HUES6 (cell line): Measurements from ENCODE around the gene SLC41A2.

Source experiments
- H3K27ac ChIP-seq: 2 replicates; pipeline ENCODE4 v1.7.0; 2013; ENCODE audit warnings: low read depth, mild to moderate bottlenecking, low read length, inconsistent platforms
- H3K27me3 ChIP-seq: 2 replicates; pipeline ENCODE4 v1.6.1; 2013; ENCODE audit warnings: low read length; ENCODE audit not compliant: control insufficient read depth, insufficient read depth
- H3K36me3 ChIP-seq: 2 replicates; pipeline ENCODE4 v1.6.1; 2013; ENCODE audit warnings: low read length; ENCODE audit not compliant: control insufficient read depth, insufficient read depth
- H3K4me1 ChIP-seq: 2 replicates; pipeline ENCODE4 v1.6.1; 2013; ENCODE audit warnings: low read length; ENCODE audit not compliant: control insufficient read depth, insufficient read depth
- H3K4me3 ChIP-seq: 2 replicates; pipeline ENCODE4 v1.5.1; 2013; ENCODE audit warnings: low read depth, low read length
- H3K9ac ChIP-seq: one replicate; pipeline ENCODE4 v1.6.1; 2013; ENCODE audit warnings: mild to moderate bottlenecking, low read length
- H3K9me3 ChIP-seq: 2 replicates; pipeline ENCODE4 v1.6.1; 2013; ENCODE audit warnings: low read depth, low read length; ENCODE audit not compliant: control insufficient read depth, insufficient read depth

SLC41A2 gene, protein sequence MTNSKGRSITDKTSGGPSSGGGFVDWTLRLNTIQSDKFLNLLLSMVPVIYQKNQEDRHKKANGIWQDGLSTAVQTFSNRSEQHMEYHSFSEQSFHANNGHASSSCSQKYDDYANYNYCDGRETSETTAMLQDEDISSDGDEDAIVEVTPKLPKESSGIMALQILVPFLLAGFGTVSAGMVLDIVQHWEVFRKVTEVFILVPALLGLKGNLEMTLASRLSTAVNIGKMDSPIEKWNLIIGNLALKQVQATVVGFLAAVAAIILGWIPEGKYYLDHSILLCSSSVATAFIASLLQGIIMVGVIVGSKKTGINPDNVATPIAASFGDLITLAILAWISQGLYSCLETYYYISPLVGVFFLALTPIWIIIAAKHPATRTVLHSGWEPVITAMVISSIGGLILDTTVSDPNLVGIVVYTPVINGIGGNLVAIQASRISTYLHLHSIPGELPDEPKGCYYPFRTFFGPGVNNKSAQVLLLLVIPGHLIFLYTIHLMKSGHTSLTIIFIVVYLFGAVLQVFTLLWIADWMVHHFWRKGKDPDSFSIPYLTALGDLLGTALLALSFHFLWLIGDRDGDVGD

DNA sequence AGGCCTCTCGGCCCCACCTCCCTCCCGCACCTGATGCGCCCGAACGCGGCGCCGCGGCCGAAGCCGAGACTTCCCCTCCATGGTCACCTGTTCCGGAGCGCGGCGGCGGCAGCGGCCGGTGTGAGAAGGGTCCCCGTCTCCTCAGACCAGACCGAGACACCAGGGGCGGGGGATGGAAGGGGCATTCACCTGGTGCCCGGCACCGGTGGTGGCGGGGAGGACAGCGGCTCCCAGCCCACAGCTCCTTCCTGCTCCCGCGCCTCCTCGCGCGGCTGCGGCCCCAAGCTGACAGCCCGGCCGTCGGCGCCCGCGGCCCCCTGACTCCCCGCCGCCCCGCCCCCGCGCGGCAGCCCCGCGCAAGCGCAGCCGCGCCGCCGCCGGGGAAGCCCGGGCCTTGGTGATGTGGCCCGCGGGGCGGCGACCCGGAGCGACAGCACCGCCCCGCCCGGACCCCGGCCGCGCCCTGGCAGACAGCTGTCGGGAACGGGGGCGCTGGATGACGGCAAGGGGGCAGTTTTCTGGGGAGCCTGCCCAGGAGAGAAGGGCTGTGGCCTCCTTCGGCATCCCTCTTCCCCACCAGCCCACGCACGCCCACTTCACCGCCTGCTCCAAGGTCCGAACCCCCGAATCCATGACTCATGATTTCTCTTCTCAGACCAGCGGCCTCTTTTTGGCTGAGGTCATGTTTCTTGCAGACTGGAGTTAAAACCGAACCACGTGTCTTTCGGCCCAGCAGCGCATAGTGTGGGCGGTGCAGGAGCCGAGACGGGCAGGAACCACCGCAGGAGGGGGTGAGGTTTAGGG, at the start of gene SLC41A2:
TSS of gene SLC41A2 (minus strand) at position 290 of the 804 bp plus-strand sequence. CDS start 29,763 bp downstream, outside the sequence.
- Histone ChIP-seq H3K27me3 (peaks cover 51% of the 10 kb centered on the region), H3K9ac (peak within 1 kb of the TSS; percentile 88), H3K9me3 (no peaks in the 10 kb centered on the region), H3K36me3 (no peaks in the 10 kb centered on the region), H3K4me3 (peak within 1 kb of the TSS; percentile 77), H3K27ac (peak within 1 kb of the TSS; percentile 39; the same call in 1 of the 2 replicates), H3K4me1 (peaks cover 15% of the 10 kb centered on the region)

DNA sequence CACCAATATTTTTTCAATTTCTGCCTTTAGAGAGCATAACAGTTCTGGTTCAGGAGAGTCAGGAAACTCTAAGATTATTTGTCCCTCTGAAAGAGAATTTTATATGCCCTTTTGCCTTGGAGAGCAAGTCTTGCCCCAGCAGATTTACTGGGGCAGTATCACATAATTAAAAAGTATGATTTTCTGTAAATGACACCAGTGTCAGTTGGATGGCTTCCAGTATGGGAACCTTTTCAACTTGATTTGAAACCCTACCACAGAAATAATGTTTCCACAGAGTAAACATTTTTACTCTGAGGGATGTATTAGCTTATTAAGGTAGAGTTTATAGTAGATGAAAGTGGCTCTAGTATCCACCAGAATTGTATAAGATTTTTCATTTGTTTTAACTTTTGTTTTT, 43.4 kb upstream of the SLC41A2 start:
- Histone ChIP-seq H3K36me3 (peaks cover 91% of the 10 kb centered on the region), H3K9ac (no peak overlapping the region), H3K27me3 (no peaks in the 10 kb centered on the region), H3K4me1 (no peaks in the 10 kb centered on the region), H3K9me3 (no peaks in the 10 kb centered on the region; the same call in 1 of the 2 replicates), H3K27ac (no peak overlapping the region), H3K4me3 (no peak overlapping the region)

DNA sequence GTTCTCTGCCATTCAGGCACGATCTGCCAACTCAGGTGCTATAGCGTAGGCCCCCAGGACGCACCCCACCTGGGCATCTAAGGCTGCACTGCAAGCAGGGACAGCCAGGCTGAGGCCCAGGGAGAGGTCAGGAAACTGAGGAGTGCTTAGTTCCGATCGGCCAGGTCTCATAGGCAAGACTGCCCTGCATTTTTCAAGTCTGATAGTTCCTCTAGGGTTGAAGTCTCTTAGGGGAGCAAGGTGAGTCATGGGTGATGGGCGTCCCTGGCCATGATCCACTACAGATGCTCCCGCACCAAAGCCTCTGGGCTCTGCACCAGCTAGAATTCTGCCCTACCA, 41.2 kb upstream of the SLC41A2 start:
- Histone ChIP-seq H3K4me3 (no peak overlapping the region), H3K9ac (no peak overlapping the region), H3K36me3 (peaks cover 95% of the 10 kb centered on the region), H3K27ac (no peak overlapping the region), H3K9me3 (no peaks in the 10 kb centered on the region; the same call in 1 of the 2 replicates), H3K27me3 (no peaks in the 10 kb centered on the region), H3K4me1 (no peaks in the 10 kb centered on the region)

DNA sequence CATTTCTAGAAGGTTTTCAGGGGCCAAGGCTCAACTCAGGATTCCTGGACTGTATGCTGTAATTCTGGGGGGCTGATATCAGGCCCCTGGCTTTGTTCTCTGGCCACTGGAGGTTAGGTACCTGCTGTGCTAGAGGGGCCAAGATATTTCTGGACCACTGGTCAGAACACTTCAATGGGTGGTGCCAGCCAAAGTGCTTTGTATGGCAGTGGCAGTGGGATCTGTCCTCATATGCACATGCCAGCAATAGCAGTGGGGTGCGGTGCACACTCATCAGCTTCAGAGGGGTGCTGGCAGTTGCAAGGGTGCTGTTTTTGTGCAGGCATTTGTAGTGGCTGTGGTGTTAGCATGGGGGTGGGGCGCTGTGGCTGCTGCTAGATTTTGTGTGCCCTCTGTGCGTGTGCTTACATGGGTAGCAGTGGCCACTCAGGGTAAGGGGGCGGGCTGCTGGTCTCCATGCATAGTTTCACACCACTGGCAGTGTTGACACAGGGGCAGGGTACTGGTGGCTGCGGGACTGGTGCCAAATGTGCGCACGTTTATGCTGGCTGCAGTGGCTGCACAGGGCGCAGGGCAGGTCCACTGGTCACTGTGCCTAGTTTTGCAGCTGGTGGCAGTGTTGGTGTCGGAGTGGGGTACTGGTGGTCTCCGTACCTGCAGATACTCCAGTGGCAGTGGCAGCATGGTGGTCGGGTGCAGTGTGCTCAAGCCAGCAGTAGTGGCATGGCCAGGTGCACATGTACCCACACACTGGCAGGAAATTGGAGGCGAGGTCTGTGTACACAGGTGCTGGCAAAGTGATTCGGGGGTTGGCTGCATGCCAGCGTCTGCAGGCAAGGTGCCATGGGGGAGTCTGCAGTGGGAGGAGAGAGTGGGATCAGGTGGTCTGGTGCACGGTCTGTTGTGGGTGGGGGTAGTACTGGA, 40.6 kb upstream of the SLC41A2 start:
- no peaks in the 10 kb centered on the region for H3K27me3 ChIP-seq
- no peak overlapping the region for H3K9ac ChIP-seq
- H3K27ac ChIP-seq, result no peak overlapping the region
- H3K4me3 ChIP-seq, result no peak overlapping the region
- H3K4me1 ChIP-seq, result no peaks in the 10 kb centered on the region
- no peaks in the 10 kb centered on the region; the same call in 1 of the 2 replicates for H3K9me3 ChIP-seq
- peaks cover 97% of the 10 kb centered on the region for H3K36me3 ChIP-seq

DNA sequence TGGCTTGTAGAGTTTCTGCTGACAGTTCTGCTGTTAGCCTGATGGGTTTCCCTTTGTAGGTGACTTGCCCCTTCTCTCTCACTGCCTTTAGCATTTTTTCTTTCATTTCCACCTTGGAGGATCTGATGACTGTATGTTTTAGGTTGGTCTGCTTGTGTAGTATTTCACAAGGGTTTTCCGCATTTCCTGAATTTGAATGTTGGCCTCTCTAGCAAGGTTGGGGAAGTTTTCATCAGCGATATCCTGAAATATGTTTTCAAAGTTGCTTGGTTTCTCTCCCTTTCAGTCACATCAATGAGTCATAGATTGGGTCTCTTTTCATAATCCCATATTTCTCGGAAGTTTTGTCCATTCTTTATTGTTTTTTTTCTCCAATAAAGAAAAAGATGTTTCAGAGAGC, 39.5 kb upstream of the SLC41A2 start:
- no peak overlapping the region for H3K27ac ChIP-seq
- no peak overlapping the region for H3K9ac ChIP-seq
- H3K27me3 ChIP-seq, result no peaks in the 10 kb centered on the region
- H3K36me3 ChIP-seq, result peaks cover 97% of the 10 kb centered on the region
- no peaks in the 10 kb centered on the region for H3K4me1 ChIP-seq
- no peak overlapping the region for H3K4me3 ChIP-seq
- H3K9me3 ChIP-seq, result no peaks in the 10 kb centered on the region; the same call in 1 of the 2 replicates

DNA sequence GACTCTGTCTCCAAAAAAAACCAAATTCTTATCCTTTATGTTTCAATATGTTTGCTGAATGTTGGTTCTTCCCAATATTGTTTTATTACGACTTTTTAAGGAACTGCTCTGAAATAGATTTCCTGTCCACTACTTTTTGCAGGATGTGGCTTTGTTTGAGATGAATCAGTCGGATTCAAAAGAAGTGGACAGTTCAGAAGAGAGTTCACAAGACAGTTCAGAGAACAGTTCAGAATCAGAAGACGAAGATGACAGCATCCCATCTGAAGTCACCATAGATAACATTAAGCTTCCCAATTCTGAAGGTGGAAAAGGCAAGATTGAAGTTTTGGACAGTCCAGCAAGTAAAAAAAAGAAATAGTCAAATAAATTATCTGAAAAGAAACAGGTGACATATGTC, 36.2 kb upstream of the SLC41A2 start:
- no peak overlapping the region for H3K9ac ChIP-seq
- no peak overlapping the region for H3K27ac ChIP-seq
- no peaks in the 10 kb centered on the region for H3K4me1 ChIP-seq
- no peaks in the 10 kb centered on the region for H3K27me3 ChIP-seq
- no peak overlapping the region for H3K4me3 ChIP-seq
- no peaks in the 10 kb centered on the region for H3K9me3 ChIP-seq
- peaks cover 97% of the 10 kb centered on the region for H3K36me3 ChIP-seq

DNA sequence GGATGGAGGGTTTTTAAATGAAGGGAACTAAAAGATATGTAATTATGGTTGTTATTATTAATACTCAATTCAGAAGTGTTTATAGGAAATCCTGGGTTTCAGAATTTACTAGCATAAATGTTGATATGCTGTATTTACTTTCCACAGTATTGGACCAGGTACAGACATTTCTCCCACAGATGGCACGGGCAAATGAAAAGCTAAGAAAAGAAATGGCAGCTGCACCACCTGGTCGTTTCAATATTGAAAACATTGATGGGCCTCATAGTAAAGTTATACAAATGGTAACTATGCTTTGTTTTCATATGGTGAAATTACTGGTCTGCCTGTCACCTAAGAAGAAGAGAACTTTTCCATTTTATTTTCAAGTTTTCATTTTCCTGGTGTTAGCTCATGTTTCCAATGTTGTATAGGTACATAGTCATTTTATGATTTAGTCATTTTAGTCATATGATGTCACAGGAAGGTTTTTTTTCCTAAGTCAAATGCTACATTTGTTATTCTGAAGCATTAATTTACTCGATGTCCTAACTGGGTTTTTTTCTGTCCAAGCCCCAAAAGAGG, 33.6 kb upstream of the SLC41A2 start:
- Histone ChIP-seq H3K36me3 (peaks cover 86% of the 10 kb centered on the region), H3K9me3 (no peaks in the 10 kb centered on the region), H3K4me1 (peaks cover 5% of the 10 kb centered on the region), H3K27ac (no peak overlapping the region), H3K4me3 (no peak overlapping the region), H3K27me3 (no peaks in the 10 kb centered on the region), H3K9ac (no peak overlapping the region)

DNA sequence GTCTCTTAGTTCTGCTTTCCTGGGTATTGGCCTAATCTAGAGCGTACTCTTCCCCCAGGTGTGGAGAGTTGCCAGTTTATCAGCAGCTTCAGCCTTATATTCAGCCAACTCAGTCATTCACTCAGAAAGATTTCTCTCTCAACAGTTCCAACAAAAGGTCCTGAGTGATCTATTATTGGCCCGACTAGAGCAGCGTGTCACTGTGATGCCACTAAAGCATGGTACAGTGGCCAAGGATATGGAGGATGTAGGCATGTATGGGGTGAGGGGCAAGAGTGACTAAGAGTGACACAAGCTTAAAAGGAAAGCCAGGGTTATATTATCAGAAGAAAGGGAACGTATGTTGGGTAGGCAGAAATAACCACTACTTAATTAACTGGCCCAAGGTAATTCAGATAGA, 32.9 kb upstream of the SLC41A2 start:
- peaks cover 5% of the 10 kb centered on the region for H3K4me1 ChIP-seq
- no peak overlapping the region for H3K4me3 ChIP-seq
- H3K9ac ChIP-seq, result no peak overlapping the region
- H3K27ac ChIP-seq, result no peak overlapping the region
- peaks cover 79% of the 10 kb centered on the region for H3K36me3 ChIP-seq
- no peaks in the 10 kb centered on the region for H3K9me3 ChIP-seq
- H3K27me3 ChIP-seq, result no peaks in the 10 kb centered on the region

DNA sequence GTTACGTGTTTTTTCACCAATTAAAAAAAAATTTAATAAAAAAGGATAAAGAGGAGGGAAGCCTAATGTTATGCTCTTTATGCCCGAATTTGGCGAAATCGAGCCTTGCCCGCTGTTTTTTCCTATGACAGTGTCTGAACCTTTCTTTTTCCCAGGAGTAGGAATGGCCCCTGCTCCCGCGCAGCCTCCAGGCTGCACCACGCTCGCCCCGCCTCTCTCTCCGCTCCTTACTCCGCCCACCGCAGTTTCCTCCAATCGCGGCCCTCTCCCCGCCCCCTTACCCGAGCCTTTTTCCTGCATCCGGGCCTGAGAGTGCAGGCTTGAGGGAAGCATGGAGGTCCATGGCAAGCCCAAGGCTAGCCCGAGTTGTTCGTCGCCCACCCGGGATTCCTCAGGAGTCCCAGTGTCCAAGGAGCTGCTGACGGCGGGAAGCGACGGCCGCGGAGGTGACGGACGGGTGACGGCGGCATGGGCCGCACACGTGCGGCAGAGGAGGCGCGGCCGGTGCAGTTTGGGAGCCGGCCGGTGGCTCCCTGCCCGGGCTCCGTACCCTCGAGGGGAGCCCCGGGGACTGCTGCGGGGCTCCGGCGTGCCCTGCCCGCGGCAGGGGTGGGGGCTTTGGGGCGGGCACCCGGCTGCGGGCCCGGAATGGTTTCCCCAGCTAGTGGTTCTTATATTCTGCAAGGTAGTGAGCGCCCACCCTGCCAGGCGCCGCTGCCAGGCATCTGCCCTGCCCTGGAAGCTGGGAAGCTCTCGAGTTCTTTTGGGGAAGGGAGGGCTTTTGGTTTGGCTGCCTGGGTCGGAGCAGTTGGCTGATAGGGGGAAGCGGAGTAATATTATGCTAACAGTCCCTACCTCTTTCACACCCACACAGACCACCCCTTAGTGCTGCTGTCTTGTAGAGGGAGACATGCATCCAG, 28.2 kb upstream of the SLC41A2 start, which contains the start of gene NOPCHAP1:
TSS of gene NOPCHAP1 (plus strand) at position 295 of the 920 bp plus-strand sequence. CDS start at position 332, 37 bp downstream.
- Histone ChIP-seq H3K4me1 (peaks cover 5% of the 10 kb centered on the region), H3K4me3 (peak within 1 kb of the TSS; percentile 88), H3K9me3 (no peaks in the 10 kb centered on the region), H3K9ac (peak within 1 kb of the TSS; percentile 95), H3K27ac (peak within 1 kb of the TSS; percentile 91), H3K36me3 (peaks cover 33% of the 10 kb centered on the region), H3K27me3 (no peaks in the 10 kb centered on the region)
